AG10803 (cell line): Measurements from ENCODE around the gene SHROOM1.
A peak's percentile ranks its signal among the peaks of the same experiment; 100 is the strongest.

Experiments used
- DNase-seq: peaks from one replicate; pipeline ENCODE4 v3.0.0; 2010; ENCODE audit warnings: low read depth
- H3K4me3 ChIP-seq: 2 replicates; pipeline ENCODE4 v1.5.1; 2011; ENCODE audit warnings: mild to moderate bottlenecking, low read length, control low read depth
- CTCF ChIP-seq: conservative IDR thresholded peaks from 2 replicates; pipeline ENCODE4 v1.5.1; 2011; ENCODE audit warnings: mild to moderate bottlenecking, low read length, control low read depth, inconsistent platforms

The SHROOM1 gene

GRCh38 chr5:132831095-132831860 is 831 bp upstream of the SHROOM1 start:
- DNase-seq: no peak
- no peak for TF ChIP-seq CTCF
- peak overlapping the region; percentile 64 for H3K4me3 ChIP-seq

- peak; percentile 73 for TF ChIP-seq CTCF
- DNase-seq: peak; percentile 58
- peak overlapping the region; percentile 64 for H3K4me3 ChIP-seq
Measured at GRCh38 chr5:132829742-132830435, 558 bp downstream of the SHROOM1 start.

DNA sequence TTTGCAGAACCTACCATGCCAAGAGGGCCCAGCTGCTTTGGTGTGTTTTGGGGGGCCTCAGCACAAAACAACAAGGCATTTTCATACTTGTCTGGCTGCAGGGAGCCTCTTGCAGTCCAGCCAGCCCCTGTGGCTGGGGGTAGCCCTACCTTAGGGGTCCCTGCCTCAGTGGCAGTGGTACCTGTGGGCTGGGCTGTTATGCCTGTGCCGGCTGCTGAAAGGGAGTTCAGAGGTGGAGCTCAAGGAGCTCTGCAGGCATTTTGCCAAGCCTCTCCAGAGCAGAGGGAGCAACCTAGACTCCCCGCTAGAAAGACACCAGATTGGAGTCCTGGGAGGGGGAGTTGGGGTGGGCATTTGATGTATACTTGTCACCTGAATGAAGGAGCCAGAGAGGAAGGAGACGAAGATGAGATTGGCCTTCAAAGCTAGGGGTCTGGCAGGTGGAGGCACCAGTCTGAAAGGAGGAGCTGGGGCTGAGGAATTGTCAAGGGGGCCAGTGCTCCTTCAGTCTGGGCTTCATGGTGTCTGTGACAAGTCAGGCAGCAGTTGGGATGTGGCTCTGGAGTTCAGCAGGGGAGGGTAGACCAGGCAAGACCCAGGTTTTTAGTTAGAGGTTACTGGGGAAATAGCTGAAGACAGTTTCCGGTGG is 1.5 kb downstream of the SHROOM1 start:
- H3K4me3 ChIP-seq: no peak overlapping the region; the same call in 1 of the 2 replicates

DNA sequence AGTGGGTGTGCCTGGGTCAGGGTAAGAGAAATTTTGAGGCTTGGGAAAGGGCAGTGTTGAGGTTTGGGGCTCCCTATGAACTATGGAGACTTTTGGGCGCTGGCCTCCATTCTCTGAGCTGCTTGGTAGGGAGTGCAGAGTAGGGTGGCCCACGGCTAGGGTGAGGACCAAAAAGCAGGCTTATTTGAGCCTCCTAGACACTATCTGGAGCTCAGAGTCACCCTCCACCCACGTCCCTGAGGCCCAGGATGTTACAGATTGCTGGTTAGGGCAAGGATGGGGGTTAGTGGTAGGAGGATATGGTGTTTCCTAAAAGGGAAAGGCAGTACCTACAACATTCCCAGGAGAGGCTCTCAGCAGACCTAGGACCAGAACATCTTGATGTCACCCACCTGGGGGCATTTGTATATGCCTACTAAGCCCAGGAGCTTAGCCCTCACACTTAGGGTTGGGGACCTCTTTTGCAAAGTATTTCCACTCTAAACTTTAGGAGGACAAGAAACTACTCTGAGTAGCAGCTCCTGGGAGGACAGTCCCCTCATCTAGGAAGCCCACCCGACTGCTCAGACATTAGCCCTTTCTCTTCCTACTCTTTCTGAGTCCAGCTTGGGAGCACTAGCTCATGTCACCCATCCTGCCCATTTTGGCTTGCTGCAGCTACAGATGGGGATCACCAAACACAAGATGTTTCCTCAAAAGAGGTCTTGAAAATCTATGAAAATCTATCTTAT is 2.3 kb downstream of the SHROOM1 start:
- no peak for TF ChIP-seq CTCF

More for the DNA sequence above, 1.5 kb downstream of the SHROOM1 start:
- 0 out of 2 replicates have a peak, but pooled peaks have one; percentile 7 for TF ChIP-seq CTCF
- DNase-seq: no peak

GRCh38 chr5:132826424-132827082 is 3.9 kb downstream of the SHROOM1 start:
- DNase-seq: no peak
- no peak for TF ChIP-seq CTCF
- no peak overlapping the region for H3K4me3 ChIP-seq

More for the DNA sequence above, 2.3 kb downstream of the SHROOM1 start:
- H3K4me3 ChIP-seq: no peak overlapping the region
- no peak for DNase-seq

GRCh38 chr5:132825834-132826391 is 4.5 kb downstream of the SHROOM1 start:
- TF ChIP-seq CTCF: no peak
- no peak overlapping the region for H3K4me3 ChIP-seq
- DNase-seq: no peak
